CD4-positive, alpha-beta T cell treated with Interleukin-4 for 4 hours (primary cell): ENCODE data around the gene ST7.

Experiments
- DNase-seq: peaks from one replicate; pipeline ENCODE4 v3.0.0-alpha.2; 2020

ST7 gene

GRCh38 chr7:117134889-117135552 is 181.7 kb downstream of the ST7 start:
- DNase-seq: no peak

GRCh38 chr7:117135553-117135891 is 182.2 kb downstream of the ST7 start:
- no peak for DNase-seq

GRCh38 chr7:117137868-117138267 is 184.6 kb downstream of the ST7 start:
- DNase-seq: no peak

- DNase-seq: no peak
These were observed 185.2 kb downstream of the ST7 start for GRCh38 chr7:117138495-117138894.

GRCh38 chr7:117138981-117139380 is 185.7 kb downstream of the ST7 start:
- DNase-seq: no peak

GRCh38 chr7:117139397-117139984 is 186.2 kb downstream of the ST7 start:
- DNase-seq: no peak

GRCh38 chr7:117140921-117141320 is 187.6 kb downstream of the ST7 start:
- DNase-seq: no peak

- DNase-seq: no peak
These were observed 189.8 kb downstream of the ST7 start for GRCh38 chr7:117143066-117143465.

- DNase-seq: no peak
These were observed 190.3 kb downstream of the ST7 start for GRCh38 chr7:117143580-117143979.

- no peak for DNase-seq
These were observed 192.0 kb downstream of the ST7 start for GRCh38 chr7:117145333-117145732.

GRCh38 chr7:117146059-117146458 is 192.8 kb downstream of the ST7 start:
- no peak for DNase-seq

- DNase-seq: no peak
These were observed 193.2 kb downstream of the ST7 start for GRCh38 chr7:117146511-117146910.

GRCh38 chr7:117148971-117149370 is 195.7 kb downstream of the ST7 start:
- DNase-seq: no peak

- DNase-seq: no peak
These were observed 196.4 kb downstream of the ST7 start for GRCh38 chr7:117149692-117150091.

GRCh38 chr7:117152213-117153007 is 199.1 kb downstream of the ST7 start:
- DNase-seq: no peak

GRCh38 chr7:117153016-117153545 is 199.8 kb downstream of the ST7 start:
- DNase-seq: no peak

GRCh38 chr7:117154721-117155120 is 201.4 kb downstream of the ST7 start:
- DNase-seq: no peak

GRCh38 chr7:117155694-117156093 is 202.4 kb downstream of the ST7 start:
- DNase-seq: no peak

GRCh38 chr7:117157241-117158209 is 204.2 kb downstream of the ST7 start:
- no peak for DNase-seq

GRCh38 chr7:117158941-117159697 is 205.8 kb downstream of the ST7 start:
- no peak for DNase-seq

GRCh38 chr7:117163101-117163500 is 209.8 kb downstream of the ST7 start:
- DNase-seq: no peak

- no peak for DNase-seq
These were observed 211.3 kb downstream of the ST7 start for GRCh38 chr7:117164620-117165019.
